Thoracic aorta (tissue), 2 donors: Measurements from ENCODE around the gene NOTCH1. TPM values are rescaled to one million over a fixed set of nuclear protein-coding genes. Genes with fewer than 3 reads are reported as not detected.

Experiments used
- ATAC-seq: fragments of 150-250 bp; one replicate; pipeline ENCODE4 v1.8.0; 2017; ENCODE audit warnings: low read depth; ENCODE audit not compliant: insufficient number of reproducible peaks, low FRiP score
- DNase-seq: peaks from one replicate; pipeline ENCODE4 v3.0.0-alpha.2; 2020; ENCODE audit warnings: low spot score
- H3K27ac ChIP-seq, 2 donors: fragments of 200-600 bp; sonication (generic); 1 replicate in 1 of 2; 2 replicates in 1 of 2; pipeline ENCODE4 v1.5.1; 2016; ENCODE audit warnings: mild to moderate bottlenecking in 2 of 2, moderate library complexity in 2 of 2
- H3K27me3 ChIP-seq: fragments of 200-600 bp; sonication (generic); replicated peaks from 2 replicates; pipeline ENCODE4 v1.6.0; 2016; ENCODE audit warnings: mild to moderate bottlenecking; ENCODE audit not compliant: insufficient read depth
- H3K36me3 ChIP-seq: fragments of 200-600 bp; sonication (generic); one replicate; pipeline ENCODE4 v1.5.1; 2016
- H3K4me1 ChIP-seq, 2 donors: fragments of 200-600 bp; sonication (generic); 1 replicate in 1 of 2; 2 replicates in 1 of 2; pipeline versions ENCODE4 v1.5.1 to v1.6.0; 2016; ENCODE audit warnings: low read depth in 2 of 2, mild to moderate bottlenecking in 1 of 2; ENCODE audit not compliant: control insufficient read depth in 1 of 2
- H3K4me3 ChIP-seq: fragments of 200-600 bp; sonication (generic); 2 replicates; pipeline ENCODE4 v1.5.1; 2016; ENCODE audit warnings: mild to moderate bottlenecking
- H3K9me3 ChIP-seq: fragments of 200-600 bp; sonication (generic); 2 replicates; pipeline ENCODE4 v1.5.1; 2016
- total RNA-seq, 2 donors: library from RNA; depleted of rRNA; stranded (reverse); fragments of >200 nt; gene quantifications; one replicate each; pipeline versions ENCODE4 v1.1.0 to v1.2.3, GENCODE V29; 2016
- TF ChIP-seq, protein P1 (sequence below): fragments of 200-600 bp; sonication (generic); IDR thresholded peaks from one replicate; pipeline ENCODE4 v1.5.1; 2019; ENCODE audit warnings: antibody characterized with exemption

The NOTCH1 gene
- total RNA-seq, 2 donors from 2014 or later, result 40.9 to 48.1 TPM

DNA sequence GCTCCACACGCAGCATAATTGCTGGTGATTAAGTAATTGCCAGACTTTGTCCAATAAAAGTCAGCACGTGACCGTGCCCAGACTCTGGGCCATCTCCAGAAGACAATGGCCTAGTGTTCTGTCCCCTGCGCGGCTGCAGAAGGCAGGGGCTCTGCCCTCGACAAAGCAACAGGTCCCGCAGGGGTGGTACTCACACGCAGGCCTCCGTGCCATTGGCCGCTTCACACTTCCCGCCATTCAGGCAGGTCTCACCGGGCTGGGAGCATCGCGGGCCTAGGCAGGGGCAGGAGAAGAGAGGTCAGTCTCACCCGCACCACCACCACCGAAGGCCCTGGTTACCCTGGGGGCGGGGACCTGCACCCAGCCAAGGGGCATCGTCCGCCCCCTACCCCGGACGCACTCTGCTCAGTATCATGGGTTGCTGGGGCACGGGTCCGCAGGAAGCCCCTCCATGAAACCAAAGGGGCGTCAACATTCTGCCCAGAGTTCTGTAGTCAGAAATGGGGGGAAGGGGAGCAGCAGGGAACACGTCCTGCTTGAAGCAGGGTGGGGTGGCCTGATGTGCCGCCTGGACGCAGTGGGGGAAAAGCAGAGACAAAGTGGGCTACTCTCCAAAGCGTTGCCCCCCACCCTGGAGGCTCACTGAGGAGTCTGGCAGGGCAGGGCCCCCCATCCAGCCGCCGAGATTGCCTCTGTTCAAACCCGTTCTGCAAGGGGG, 1.9 kb downstream of the NOTCH1 start:
- no peak for ATAC-seq
- peak overlapping the region; percentile 88 for H3K4me3 ChIP-seq
- peak overlapping the region in 1 of 2 donors; percentile 77 for H3K27ac ChIP-seq

DNA sequence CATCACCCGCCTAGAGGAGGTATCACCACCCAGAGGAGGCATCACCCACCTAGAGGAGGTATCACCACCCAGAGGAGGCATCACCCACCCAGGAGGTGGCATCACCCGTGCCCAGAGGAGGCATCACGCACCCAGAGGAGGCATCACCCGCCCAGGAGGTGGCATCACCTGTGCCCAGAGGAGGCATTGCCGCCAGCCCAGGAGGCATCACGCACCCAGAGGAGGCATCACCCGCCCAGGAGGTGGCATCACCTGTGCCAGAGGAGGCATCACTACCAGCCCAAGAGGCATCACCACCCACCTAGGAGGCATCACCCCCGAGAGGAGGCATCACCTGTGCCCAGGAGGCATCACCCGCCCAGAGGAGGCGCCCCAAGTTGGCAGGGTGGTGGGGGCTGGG, 2.6 kb downstream of the NOTCH1 start:
- Histone ChIP-seq H3K27me3 (no peaks in the 10 kb centered on the region), H3K36me3 (peaks cover 7% of the 10 kb centered on the region), H3K27ac (no peak overlapping the region), H3K4me3 (no peak overlapping the region), H3K9me3 (no peaks in the 10 kb centered on the region), H3K4me1 (peaks cover 36 to 61% of the 10 kb centered on the region in 2 donors)
- TF ChIP-seq, protein P1, sequence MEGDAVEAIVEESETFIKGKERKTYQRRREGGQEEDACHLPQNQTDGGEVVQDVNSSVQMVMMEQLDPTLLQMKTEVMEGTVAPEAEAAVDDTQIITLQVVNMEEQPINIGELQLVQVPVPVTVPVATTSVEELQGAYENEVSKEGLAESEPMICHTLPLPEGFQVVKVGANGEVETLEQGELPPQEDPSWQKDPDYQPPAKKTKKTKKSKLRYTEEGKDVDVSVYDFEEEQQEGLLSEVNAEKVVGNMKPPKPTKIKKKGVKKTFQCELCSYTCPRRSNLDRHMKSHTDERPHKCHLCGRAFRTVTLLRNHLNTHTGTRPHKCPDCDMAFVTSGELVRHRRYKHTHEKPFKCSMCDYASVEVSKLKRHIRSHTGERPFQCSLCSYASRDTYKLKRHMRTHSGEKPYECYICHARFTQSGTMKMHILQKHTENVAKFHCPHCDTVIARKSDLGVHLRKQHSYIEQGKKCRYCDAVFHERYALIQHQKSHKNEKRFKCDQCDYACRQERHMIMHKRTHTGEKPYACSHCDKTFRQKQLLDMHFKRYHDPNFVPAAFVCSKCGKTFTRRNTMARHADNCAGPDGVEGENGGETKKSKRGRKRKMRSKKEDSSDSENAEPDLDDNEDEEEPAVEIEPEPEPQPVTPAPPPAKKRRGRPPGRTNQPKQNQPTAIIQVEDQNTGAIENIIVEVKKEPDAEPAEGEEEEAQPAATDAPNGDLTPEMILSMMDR, result no peak
- DNase-seq, result no peak
- no peak for ATAC-seq

More for the DNA sequence above, 1.9 kb downstream of the NOTCH1 start:
- no peak for DNase-seq
- Histone ChIP-seq H3K27me3 (no peaks in the 10 kb centered on the region), H3K36me3 (peaks cover 7% of the 10 kb centered on the region), H3K4me1 (peaks cover 30 to 60% of the 10 kb centered on the region in 2 donors), H3K9me3 (no peaks in the 10 kb centered on the region)
- TF ChIP-seq, protein P1, result no peak

DNA sequence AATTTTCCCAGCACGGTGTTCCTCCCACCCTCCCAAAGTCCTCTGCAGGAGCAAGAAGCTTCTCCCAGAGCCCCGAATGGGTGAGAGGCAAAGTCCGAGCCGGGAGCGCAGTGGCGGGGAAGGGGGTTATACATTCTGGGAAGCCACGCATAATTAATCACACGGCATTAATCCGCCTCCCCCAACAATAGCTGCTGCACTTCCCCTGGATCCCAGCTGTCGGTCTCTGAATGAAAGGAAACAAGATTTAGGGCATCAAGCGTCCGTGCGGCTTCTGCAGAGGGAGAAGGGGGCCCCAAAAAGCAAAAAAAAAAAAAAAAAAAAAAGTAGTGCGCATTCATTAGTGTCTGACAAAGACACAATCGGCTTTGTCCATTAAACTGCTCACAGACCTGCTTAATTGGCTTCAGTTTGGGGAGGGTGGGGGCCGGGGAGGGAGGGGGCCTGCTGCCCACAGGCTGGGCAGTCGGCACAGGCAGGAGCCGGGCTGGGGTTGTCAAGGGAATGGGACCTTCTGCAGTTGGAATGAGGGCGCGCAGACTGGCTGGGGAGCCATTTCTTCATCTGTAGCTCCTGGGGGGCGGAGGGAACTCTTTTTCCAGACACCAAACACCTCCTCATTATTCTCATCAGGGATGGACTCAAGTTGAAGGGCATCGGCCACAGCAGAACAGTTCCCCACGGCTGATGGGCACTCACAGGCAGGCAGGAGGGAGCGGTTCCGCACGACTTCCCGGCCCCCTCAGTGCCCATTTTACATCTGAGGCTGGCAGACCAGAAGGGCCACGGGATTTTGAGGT, 3.4 kb downstream of the NOTCH1 start:
- peaks cover 8% of the 10 kb centered on the region for H3K36me3 ChIP-seq
- ATAC-seq (no peak), DNase-seq (no peak)
- H3K27me3 ChIP-seq, result no peaks in the 10 kb centered on the region
- no peaks in the 10 kb centered on the region for H3K9me3 ChIP-seq
- no peak overlapping the region for H3K4me3 ChIP-seq
- H3K27ac ChIP-seq, result no peak overlapping the region
- TF ChIP-seq, protein P1, result no peak
- peaks cover 32 to 60% of the 10 kb centered on the region in 2 donors for H3K4me1 ChIP-seq

DNA sequence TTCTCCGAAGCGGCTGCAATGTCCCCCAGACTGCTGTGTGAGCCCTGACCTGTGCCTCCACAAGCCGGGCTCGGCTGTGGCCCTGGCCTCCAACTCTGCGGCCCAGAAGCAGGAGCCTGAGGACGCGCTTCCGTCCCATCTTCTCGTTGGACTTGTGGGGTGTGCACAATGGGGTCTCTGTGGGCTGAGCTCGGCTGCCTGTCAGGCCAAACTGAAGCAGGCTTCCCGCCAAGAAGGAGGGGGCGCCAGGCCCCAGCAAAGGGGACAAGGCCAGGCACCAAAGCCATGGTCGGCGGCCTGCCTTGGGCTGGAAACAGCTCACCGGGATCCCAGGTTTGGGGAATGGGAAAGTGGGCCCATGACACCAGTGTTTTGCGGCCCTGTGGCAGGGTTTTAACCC, 4.1 kb downstream of the NOTCH1 start:
- Histone ChIP-seq H3K27ac (no peak overlapping the region), H3K36me3 (peaks cover 13% of the 10 kb centered on the region), H3K27me3 (no peaks in the 10 kb centered on the region), H3K9me3 (no peaks in the 10 kb centered on the region), H3K4me3 (no peak overlapping the region), H3K4me1 (peaks cover 25 to 53% of the 10 kb centered on the region in 2 donors)
- ATAC-seq (no peak), DNase-seq (no peak)
- TF ChIP-seq, protein P1, result no peak

DNA sequence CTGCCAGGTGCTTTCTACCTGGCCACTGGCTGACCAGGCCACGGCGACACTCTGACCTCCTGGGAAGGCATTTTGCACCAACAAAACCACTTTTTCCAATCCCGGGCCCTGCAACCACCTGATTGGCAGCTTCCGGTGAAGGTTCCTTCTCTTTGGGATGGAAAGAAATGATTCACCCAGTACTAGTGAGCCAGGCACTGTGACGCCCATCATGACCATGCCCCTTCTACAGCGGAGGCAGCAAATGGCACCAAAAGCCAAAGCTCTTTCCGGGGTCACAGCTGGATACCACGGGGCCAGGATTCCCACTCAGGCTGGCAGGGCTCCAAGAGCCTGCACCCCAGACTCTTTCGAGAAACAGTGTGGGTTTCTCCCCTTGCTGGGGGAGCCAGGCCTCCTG, 4.7 kb downstream of the NOTCH1 start:
- peaks cover 13% of the 10 kb centered on the region for H3K36me3 ChIP-seq
- DNase-seq, result no peak
- H3K4me3 ChIP-seq, result no peak overlapping the region
- H3K9me3 ChIP-seq, result no peaks in the 10 kb centered on the region
- ATAC-seq, result no peak
- H3K27me3 ChIP-seq, result no peaks in the 10 kb centered on the region
- peaks cover 24 to 53% of the 10 kb centered on the region in 2 donors for H3K4me1 ChIP-seq
- TF ChIP-seq, protein P1, result no peak
- no peak overlapping the region for H3K27ac ChIP-seq
